ENCODE results near the gene PLA2G12B.
"Not testable (repeated sequence)": the region's sequence is repeated elsewhere in the genome, so short reads cannot be mapped to it uniquely, and the experiment has no call there.

The PLA2G12B gene

DNA sequence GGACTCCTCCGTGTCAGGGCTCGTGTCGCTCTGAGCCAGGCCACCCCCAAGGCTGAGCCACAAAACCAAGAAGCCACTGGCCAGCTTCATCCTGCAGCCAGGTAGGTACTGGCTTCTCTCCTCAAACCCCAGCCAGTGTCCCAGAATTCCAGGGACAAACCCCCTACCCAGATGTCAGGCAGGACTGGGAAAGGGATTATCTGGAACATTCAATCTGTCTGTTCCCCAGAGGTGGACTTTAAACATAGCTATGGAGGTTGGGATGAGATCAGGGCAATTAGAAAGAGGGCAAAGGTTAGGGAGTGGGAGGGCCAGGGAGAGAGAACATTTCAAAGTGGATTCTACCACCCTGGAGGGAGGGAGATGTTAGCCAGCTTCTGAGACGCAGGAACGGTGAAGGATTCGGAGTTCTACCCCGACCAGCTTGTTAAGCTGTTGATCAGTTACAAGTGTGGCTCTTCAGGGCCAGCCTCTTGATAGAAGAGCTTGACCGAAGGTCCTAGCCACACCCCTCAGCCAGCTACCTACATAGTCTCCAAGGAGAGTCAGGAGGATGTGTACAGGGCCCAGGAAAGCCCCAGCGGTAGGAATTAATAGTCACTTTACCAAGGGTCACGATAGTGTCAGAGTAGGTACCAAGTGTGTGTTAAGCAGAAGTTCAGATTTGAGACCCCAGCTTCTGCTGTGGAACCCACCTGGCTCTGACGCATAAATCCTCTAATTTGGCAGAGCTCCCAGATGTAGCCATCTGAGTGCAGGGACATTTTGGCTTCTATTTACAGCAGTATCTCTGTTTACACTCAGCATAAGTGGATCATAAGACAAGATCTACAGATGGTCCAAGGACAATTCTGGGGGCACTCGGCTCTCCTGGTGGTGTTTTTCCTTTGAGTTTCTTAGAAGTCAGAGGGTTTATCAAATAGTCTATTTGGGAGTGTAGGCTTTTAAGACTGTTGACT is at the start of gene PLA2G12B:
PLA2G12B (minus strand) TSS at position 211 of the 959 bp plus-strand sequence; CDS start at position 90, 121 bp downstream.
- TF ChIP-seq ZFX (IDR thresholded peaks at IDR 0.05; ENCODE audit: borderline replicate concordance): no peak
- TF ChIP-seq, protein P1, sequence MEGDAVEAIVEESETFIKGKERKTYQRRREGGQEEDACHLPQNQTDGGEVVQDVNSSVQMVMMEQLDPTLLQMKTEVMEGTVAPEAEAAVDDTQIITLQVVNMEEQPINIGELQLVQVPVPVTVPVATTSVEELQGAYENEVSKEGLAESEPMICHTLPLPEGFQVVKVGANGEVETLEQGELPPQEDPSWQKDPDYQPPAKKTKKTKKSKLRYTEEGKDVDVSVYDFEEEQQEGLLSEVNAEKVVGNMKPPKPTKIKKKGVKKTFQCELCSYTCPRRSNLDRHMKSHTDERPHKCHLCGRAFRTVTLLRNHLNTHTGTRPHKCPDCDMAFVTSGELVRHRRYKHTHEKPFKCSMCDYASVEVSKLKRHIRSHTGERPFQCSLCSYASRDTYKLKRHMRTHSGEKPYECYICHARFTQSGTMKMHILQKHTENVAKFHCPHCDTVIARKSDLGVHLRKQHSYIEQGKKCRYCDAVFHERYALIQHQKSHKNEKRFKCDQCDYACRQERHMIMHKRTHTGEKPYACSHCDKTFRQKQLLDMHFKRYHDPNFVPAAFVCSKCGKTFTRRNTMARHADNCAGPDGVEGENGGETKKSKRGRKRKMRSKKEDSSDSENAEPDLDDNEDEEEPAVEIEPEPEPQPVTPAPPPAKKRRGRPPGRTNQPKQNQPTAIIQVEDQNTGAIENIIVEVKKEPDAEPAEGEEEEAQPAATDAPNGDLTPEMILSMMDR (IDR thresholded peaks at IDR 0.05): no peak
- no peak within 1 kb of the TSS for H3K27ac ChIP-seq

- no peak for TF ChIP-seq ZFX (IDR thresholded peaks at IDR 0.05; ENCODE audit: borderline replicate concordance)
- TF ChIP-seq, protein P1 (IDR thresholded peaks at IDR 0.05): no peak
- H3K27ac ChIP-seq: no peak overlapping the region
Measured at GRCh38 chr10:73003822-73004221, 49.2 kb upstream of the PLA2G12B start.

- no peak for TF ChIP-seq ZFX (IDR thresholded peaks at IDR 0.05; ENCODE audit: borderline replicate concordance)
- TF ChIP-seq, protein P1 (IDR thresholded peaks at IDR 0.05): no peak
- no peak overlapping the region for H3K27ac ChIP-seq
Measured at GRCh38 chr10:73000973-73001372, 46.4 kb upstream of the PLA2G12B start.

GRCh38 chr10:72997099-72997498 is 42.5 kb upstream of the PLA2G12B start:
- TF ChIP-seq ZFX (IDR thresholded peaks at IDR 0.05; ENCODE audit: borderline replicate concordance): no peak
- TF ChIP-seq, protein P1 (IDR thresholded peaks at IDR 0.05): no peak
- no peak overlapping the region for H3K27ac ChIP-seq

DNA sequence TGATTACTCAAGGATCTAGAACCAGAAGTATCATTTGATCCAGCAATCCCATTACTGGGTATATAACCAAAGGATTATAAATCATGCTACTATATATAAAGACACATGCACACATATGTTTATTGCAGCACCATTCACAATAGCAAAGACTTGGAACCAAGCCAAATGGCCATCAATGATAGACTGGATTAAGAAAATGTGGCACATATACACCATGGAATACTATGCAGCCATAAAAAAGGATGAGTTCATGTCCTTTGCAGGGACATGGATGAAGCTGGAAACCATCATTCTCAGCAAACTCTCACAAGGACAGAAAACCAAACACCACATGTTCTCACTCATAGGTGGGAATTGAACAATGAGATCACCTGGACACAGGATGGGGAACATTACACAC is 40.9 kb upstream of the PLA2G12B start:
- not testable (repeated sequence) for H3K27ac ChIP-seq

DNA sequence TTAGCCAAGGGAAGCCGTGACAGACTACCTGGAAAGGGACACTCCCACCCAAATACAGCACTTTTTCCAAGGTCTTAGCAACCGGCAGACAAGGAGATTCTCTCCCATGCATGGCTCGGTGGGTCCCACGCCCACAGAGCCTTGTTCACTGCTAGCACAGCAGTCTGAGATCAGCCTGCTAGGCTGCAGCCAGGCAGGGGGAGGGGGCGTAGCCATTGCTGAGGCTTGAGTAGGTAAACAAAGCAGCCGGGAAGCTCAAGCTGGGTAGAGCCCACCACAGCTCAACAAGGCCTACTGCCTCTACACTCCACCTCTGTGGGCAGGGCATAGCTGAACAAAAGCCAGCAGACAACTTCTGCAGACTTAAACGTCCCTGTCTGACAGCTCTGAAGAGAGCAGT is 35.2 kb upstream of the PLA2G12B start:
- not testable (repeated sequence) for H3K27ac ChIP-seq

- not testable (repeated sequence) for H3K27ac ChIP-seq
Measured at GRCh38 chr10:72984618-72985017, 30.0 kb upstream of the PLA2G12B start.

DNA sequence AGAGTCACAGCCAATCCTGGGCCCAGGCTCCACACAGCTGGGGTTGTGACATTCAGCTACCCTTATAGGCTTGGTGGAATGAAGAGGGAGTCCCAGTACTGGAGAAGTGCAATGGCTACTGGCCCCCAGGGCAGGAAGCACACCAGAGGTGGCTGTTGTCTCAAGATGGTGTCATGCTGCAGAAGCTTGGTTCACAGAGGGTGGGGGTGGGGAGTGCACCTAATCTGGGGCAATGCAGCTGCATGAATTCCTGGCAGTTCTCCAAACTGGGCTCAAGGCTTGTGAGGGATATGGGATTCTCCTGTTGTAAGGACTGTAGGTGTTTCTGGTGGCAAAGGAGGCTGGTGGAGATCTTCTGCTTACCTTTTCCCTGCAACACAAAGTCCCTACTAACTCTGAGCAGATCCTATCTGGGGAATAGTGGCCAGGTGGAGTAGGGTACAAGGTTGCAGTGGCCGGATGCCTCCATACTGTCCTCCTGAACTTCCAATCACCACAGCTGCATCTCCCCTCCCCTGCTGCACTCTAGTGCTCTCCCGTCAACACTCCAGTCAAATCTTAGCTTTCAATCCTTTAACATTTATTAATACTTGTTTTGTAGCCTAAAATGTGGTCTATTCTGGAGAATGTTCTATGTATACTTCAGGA is 27.4 kb upstream of the PLA2G12B start:
- H3K27ac ChIP-seq: no peak overlapping the region
- TF ChIP-seq ZFX (IDR thresholded peaks at IDR 0.05; ENCODE audit: borderline replicate concordance): no peak

- H3K27ac ChIP-seq: no peak overlapping the region
- no peak for TF ChIP-seq ZFX (IDR thresholded peaks at IDR 0.05; ENCODE audit: borderline replicate concordance)
- TF ChIP-seq, protein P1 (IDR thresholded peaks at IDR 0.05): no peak
Measured at GRCh38 chr10:72981028-72981881, 26.6 kb upstream of the PLA2G12B start.

Data from 22Rv1 (cell line).